Non-pigmented ciliary epithelial cell (primary cell): ENCODE measurements around the gene MAGEH1.
"Not testable (repeated sequence)": the region's sequence is repeated elsewhere in the genome, so short reads cannot be mapped to it uniquely, and the experiment has no call there.

Experiments used
- DNase-seq: peaks from one replicate; pipeline ENCODE4 v3.0.0-alpha.2; 2010; ENCODE audit warnings: low read depth

MAGEH1 gene, protein sequence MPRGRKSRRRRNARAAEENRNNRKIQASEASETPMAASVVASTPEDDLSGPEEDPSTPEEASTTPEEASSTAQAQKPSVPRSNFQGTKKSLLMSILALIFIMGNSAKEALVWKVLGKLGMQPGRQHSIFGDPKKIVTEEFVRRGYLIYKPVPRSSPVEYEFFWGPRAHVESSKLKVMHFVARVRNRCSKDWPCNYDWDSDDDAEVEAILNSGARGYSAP

DNA sequence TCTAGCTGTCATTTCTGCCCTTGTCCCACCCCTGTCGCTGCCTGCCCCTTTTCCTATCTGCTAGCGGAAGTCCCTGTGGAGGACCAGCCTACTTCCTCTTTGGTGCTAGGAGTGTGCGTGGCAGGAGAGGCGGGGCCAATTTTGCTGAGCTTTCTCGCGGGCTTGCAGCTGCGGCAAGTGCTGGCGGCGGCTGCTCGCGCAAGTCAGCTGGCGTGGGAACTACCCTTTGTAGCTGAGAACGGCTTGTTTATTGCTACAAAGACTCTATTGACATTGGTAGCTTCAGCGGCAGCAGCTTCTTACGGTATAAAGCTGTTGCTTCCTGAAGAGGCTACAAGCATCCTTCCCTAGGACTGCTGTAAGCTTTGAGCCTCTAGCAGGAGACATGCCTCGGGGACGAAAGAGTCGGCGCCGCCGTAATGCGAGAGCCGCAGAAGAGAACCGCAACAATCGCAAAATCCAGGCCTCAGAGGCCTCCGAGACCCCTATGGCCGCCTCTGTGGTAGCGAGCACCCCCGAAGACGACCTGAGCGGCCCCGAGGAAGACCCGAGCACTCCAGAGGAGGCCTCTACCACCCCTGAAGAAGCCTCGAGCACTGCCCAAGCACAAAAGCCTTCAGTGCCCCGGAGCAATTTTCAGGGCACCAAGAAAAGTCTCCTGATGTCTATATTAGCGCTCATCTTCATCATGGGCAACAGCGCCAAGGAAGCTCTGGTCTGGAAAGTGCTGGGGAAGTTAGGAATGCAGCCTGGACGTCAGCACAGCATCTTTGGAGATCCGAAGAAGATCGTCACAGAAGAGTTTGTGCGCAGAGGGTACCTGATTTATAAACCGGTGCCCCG is at the start of gene MAGEH1:
TSS of gene MAGEH1 (plus strand) at position 138 of the 843 bp plus-strand sequence. CDS start at position 386, 248 bp downstream.
- peak; percentile 32 for DNase-seq

DNA sequence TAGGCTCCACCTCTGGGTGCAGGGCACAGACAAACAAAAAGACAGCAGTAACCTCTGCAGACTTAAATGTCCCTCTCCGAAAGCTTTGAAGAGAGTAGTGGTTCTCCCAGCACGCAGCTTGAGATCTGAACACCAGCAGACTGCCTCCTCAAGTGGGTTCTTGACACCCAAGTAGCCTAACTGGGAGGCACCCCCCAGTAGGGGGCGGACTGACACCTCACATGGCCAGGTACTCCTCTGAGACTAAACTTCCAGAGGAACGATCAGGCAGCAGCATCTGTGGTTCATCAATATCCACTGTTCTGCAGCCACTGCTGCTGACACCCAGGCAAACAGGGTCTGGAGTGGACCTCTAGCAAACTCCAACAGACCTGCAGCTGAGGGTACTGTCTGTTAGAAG is 24.8 kb upstream of the MAGEH1 start:
- not testable (repeated sequence) for DNase-seq

DNA sequence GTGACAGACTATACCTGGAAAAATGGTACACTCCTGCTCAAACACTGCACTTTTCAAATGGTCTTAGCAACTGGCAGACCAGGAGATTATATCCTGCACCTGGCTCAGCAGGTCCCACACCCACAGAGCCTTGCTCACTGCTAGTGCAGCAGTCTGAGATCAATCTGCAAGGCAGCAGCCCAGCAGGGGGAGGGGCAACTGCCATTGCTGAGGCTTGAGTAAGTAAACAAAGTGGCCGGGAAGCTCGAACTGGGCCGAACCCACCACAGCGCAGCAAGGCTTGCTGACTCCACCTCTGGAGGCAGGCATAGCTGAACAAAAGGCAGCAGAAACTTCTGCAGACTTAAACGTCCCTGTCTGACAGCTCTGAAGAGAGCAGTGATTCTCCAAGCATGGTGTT is 8.5 kb upstream of the MAGEH1 start:
- DNase-seq: not testable (repeated sequence)

DNA sequence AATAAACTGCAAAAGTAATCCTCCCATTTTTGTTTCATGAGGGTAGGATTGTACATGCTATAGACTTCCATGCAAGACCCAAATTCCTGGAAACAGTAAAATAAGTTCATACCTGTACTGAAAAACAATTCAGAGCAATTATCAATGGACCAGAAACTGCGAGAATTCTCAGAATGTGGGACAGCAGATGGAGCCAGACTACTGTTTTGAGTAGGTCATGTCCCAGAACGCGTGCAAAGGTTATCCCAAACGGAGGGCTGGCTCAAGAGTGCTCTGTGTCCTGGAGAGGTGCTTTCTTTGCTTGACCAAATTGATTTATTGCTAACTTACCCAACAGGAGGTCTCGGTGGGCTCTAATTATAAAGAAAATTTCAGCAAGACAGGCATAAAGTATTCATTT is 1.7 kb upstream of the MAGEH1 start:
- DNase-seq: no peak

DNA sequence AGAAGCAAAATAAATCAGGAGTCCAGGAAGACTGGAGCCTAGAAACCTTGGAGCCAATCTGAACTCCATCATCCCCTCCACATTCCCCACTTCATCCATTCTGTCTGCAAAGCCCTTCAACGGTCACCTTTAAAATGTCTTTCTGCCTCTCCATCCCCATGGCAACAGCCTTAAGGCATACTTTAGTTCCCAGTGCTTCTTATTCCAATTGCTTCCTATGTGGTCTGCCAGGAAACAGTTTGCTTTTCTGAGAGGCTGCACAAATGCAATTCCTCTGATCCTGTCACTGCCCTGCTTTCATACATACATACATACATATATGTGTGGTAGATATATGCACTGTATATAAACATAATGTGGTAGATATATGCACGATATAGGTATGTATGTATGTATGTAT is 786 bp upstream of the MAGEH1 start:
- DNase-seq: no peak

DNA sequence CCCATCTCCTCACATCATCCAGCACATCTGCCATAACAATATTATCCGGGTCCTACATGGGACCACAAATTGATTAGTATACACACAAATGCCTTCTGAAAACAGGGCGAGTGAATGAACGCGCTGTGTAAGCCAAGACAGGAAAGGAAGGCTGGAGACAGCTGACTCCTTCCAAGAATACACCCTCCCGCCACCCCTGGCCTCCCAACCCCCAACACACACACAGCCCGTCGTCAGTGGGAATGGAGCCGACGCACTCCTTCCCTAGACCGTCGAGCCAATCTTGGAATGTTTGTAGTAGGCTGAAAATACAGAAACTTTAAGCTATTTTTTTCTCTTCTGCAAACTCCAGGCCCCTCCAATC is 319 bp upstream of the MAGEH1 start:
- no peak for DNase-seq

DNA sequence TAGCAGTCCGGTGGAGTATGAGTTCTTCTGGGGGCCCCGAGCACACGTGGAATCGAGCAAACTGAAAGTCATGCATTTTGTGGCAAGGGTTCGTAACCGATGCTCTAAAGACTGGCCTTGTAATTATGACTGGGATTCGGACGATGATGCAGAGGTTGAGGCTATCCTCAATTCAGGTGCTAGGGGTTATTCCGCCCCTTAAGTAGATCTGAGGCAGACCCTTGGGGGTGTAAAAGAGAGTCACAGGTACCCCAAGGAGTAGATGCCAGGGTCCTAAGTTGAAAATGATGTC is 852 bp downstream of the MAGEH1 start:
- DNase-seq: no peak

DNA sequence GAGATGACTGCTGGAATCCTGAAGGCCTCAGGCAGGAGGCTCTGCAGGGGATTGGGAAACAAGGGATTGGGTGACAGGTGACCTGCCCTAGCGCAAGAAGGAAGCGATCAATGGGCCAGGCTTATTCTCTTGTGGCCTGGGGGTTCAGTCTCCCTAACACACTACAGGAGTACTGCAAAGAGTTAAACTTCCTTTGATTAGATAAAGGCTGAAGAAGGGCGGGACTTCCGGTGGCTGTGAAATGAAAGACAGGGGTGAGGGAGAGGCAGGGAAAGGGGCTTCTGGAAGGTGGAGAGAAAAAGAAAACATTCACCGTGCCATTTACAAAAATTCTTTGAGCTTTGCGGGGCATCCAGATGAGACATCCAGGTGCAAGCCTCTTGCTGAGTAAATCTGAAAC is 3.8 kb downstream of the MAGEH1 start:
- DNase-seq: not testable (repeated sequence)

DNA sequence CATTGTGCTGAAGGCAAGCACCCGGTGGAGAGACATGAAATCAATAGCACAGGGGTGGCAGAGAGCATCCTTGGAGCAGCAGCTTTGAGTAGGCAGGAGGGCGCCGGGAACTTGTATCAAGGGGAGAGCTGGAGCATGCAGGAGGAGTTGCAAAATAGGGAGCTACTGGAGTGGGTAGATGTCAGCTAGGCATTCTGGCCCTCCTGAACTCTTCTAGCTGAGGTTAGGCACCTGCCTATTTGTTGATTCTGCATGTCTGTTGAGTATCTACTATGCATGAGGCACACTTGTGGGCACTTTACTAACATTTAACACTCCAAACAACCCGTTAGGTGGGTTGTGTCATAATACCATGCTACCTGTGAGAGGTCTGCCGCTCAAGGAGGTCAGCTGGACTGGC is 7.5 kb downstream of the MAGEH1 start:
- not testable (repeated sequence) for DNase-seq

DNA sequence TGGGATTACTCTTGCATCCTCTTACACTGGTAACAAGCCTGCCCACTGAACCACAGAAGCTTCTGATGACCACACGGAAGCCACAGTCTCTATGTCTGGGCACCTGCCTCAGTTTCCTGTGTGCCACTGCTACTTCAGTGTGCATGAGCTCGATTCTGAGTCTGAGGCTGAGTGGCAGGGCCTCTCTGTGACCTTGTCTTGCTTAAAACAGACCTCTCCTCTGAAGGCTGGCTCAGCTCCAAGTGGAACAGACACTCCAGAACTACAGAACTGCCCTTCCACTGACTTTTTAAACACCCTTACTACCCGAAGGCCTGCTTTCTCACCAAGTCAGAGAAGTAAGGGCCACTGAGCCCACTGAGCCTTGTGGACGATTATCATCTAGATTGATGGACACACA is 8.0 kb downstream of the MAGEH1 start:
- not testable (repeated sequence) for DNase-seq

DNA sequence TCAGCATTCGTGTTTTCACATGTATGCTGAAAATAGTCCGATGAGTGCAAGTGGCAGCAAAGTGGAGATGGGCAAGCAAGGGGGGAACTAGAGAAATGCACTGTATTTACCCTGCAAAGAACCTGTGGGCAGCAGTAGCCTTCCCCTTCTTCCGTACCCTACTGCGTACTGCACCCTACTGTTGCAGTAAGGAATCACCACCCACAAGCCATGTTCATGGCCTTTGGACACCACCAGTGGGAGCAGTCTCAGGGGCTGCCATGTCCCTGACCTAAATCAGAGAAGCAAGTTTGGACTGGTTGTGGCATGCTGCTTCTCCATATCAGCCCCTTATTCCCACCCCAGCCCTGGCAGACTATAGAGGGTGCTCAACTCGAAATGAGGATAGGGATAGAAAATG is 12.1 kb downstream of the MAGEH1 start:
- DNase-seq: not testable (repeated sequence)

DNA sequence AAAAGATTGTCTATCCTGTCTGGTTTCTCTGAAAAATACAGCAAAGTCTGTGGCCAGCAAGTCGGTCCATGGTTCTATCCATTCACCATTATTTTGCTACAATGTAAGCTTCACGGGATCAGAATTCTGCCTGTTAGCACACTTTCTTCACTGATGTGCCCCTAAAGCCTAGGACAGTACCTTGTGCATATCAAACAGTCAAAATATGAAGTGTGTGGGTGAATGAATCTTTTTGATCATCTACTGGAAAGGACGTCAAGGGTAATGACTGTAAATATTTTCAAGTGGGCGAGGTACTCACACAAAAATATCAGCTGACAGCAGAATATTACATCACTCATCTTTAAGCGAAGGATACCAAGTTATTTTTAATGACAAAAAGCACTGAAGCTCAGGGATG is 13.2 kb downstream of the MAGEH1 start:
- not testable (repeated sequence) for DNase-seq

DNA sequence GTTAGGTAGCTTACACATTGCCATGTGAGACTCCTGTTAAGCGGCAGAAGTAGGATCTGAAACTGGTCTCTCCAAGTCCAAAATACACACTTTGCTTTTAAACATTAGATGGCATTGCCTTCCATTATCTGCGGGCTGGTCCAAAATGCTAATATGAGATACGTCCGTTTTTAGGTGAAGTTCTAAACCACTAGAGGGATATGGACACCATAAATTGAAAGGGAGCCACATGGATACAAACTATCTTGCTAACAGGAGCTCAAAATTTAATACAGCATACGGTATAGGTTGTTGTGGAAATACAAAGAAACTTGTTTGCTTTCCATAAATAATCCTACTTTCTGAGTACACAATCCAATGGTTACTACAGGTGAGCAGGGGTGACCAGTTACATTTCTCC is 13.9 kb downstream of the MAGEH1 start:
- not testable (repeated sequence) for DNase-seq

DNA sequence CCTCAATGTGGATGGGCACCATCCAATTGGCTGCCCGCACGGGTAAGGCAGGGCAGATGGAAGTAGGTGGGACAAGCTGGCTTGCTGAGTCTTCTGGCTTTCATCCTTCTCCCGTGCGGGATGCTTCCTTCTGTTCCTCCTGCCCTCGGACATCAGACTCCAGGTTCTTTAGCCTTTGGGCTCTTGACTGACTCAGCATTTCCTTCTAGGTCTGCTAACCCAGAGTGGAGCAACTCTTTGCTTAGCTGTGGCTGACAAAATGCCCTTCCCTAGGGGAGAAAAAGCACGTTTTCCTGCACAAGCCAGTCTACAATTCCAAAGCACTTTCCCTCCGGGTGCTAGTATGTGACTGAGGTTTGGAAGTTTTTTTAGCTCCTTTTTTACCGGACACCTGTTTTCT is 28.0 kb downstream of the MAGEH1 start:
- not testable (repeated sequence) for DNase-seq

DNA sequence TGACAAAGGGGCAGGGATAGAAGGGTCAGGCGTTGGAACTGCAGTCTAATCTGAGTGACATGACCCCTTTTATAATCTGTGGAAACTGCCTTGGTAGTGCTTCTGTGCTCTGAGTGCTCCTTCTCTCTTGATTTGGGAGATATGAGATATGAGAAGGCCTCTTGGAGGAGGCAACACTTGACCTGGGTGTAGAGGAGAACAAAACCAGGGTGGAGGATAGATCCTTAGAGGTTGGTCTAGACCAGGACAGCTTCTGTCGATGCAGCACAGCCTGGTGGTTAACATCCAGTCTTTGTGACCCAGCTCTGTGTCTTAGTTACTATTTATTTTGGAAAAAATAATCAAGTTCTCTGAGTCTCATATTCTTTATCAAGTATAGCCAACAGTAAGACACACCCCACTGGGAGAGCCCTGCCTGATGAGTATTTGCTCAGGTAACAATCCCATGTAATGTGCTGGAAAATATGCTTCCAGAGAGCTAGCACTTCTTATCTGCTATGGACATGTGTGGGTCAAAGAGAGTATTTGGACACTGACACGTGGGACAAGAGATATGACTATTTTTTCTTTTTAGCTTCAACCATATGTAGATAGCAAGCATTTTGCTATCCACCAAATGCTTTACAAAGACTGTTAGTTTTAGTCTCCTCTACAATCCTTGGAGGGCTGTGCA is 28.6 kb downstream of the MAGEH1 start:
- no peak for DNase-seq

DNA sequence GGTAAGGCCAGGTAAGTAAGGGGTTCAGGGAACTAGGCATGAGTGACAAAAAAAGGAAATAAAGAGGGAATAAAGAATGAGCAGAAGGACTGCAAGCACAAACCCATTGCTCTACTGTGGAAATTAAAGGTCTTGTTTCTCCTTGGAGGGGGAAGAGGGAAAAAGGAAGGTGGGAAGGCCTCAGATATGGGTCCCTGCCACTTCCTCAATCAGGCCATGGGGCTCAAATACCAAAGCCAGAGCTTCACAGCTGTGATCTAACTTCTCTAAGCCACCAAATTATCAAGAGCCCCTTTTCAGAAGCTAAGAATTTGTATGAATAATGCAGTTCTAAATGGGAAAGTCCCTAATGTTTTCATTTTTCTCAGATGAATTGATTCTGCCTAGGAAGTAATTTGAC is 33.0 kb downstream of the MAGEH1 start:
- no peak for DNase-seq

DNA sequence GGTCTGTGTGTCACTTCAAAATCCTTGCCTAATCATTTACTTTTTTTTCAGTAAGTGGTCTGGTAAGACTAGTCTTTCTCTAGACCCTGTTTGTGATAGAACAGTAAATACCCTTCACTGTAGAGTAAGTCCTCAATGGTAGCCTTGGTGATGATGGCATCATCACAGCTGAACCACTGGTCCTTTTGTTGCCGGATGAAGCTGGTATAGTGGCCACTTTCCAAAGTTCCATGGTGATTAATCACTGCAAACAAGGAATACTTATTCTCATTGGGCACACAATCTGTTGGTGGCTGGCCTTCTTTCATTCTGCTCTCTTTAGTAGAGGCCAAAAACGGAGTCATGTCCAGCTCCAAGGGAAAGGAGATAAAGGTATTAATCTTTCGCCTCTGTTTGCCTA is 34.8 kb downstream of the MAGEH1 start:
- DNase-seq: no peak

DNA sequence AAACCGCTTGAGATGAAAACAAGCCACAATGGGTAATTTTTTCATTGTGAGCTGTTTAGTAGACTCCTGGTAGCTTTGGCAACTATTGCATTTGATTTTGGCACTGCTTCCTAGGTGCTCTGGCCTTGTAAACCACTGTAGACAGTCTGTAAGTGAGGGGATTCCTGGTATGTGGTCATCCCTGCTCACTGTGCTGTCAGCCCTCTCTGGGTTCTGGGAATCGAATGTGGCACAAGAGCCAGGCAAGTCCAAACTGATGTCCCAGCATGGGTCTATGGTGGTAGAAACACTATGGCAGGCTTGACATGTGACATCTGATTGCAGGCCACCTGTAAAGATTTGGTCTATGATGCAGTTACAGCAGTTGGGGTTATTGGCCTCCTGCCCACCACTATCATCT is 35.2 kb downstream of the MAGEH1 start:
- no peak for DNase-seq

DNA sequence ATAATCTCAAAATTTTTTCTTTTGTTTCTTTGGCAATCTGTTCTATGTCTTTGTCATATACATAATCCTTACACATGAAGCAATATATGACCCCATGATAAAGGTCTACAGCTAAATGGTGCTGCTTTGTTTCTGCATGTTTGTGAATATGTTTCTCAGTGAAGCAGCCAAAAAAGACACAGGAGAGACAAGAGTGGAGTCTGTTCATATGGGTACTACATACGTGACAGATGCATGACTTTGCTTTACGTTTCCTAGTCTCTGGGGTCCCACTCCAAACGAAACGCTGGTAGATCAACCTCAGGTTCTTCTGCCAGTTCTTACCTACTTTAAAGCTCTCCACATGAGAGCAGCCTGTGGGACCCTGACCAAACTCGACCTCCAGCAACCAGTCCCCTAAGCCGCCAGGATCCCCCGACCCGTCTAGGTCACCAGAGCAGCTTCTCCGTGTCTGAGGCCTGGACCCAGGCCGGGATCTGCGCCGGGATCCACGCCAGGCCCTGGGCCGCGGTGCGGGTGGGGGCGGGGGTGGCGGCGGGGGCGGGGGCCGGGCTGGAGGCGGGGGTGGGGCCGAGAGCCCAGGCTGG is 36.2 kb downstream of the MAGEH1 start:
- DNase-seq: no peak

DNA sequence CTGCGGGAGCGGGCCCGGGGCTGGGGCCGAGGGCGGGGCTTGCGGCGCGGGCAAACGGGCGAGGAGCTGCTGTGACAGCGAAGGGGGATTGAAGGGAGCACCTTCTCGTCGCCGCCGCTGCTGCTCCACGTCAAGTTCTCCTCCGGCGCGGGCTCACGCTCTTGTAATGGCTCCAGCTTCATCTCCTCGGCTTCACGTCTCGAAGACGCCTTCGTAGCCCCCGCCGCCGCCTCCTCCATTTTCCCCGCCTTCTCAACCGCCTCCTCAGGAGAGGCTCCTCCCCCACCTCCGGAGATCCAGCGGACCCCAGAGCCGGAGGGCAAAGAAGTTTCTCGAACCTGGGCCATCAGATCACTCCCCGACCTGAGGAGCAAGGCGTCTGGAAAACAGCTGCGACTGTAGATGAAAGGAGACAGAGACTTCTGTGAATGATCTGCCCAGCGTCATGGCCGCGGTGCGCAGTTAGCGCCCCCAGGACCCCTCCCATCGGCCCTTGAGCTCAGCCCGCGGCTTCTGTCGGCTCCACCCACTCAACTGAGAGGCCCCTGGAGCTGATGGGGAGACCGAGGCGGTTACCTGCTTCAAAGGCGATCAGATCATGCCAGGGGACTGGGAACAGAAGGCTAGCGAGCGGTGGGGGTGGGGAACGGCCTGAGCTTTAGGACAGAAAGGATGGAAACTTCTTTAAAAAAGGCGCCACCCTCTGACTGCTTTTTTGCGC is 36.8 kb downstream of the MAGEH1 start:
- DNase-seq: no peak

DNA sequence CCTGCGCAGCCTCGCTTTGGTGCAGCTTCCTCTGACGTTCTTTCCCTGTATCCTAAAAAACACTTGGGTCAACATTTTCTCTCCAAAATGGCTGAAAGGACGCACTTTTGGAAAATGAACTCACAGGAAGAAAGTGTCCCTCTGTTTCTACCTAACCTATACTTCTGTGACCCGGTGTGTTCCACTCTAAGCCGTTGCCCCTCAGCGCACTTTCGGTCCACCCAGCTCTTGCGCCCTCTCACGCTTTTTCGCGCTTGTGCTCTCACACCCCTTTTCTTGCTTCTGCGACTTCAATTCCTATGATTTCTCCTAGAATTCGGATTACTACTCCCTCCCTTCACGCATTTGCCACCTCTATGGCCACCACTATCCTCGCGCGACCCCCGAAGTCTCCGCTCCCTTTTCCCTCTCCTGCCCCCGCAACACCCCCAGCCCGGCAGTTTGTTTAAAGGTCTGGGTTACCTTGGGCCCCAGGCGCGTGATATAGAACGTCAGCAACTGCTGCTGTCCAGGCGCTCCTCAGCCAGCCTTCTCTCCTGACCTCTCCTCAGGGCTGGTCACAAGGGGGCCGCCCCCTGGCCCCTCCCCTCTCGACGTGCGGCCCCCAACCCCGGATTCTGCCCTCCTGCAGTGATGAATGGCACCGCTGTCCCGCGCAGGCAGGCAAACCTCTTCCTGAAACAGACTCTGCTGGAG is 37.5 kb downstream of the MAGEH1 start, which contains the start of gene USP51:
TSS of gene USP51 (minus strand) at position 535 of the 696 bp plus-strand sequence. CDS start 909 bp downstream, outside the sequence.
- no peak for DNase-seq
